Muscle layer of colon (tissue), 2 donors: ENCODE measurements around the gene ATXN2.

Source experiments
- H3K27ac ChIP-seq: one replicate; pipeline ENCODE4 v1.7.0; 2013; ENCODE audit warnings: low read depth, mild to moderate bottlenecking, low read length, moderate library complexity
- H3K27me3 ChIP-seq, 2 donors: one replicate each; pipeline ENCODE4 v1.7.0; 2013; ENCODE audit warnings: low read length in 2 of 2, mild to moderate bottlenecking in 2 of 2; ENCODE audit not compliant: insufficient read depth in 2 of 2, control insufficient read depth in 1 of 2
- H3K36me3 ChIP-seq: one replicate; pipeline ENCODE4 v1.7.0; 2013; ENCODE audit warnings: mild to moderate bottlenecking, low read length; ENCODE audit not compliant: insufficient read depth
- H3K4me1 ChIP-seq: one replicate; pipeline ENCODE4 v1.7.0; 2013; ENCODE audit warnings: mild to moderate bottlenecking, low read length; ENCODE audit not compliant: insufficient read depth
- H3K4me3 ChIP-seq, 2 donors: one replicate each; pipeline ENCODE4 v1.7.0; 2013; ENCODE audit warnings: low read length in 2 of 2, low read depth in 1 of 2, mild to moderate bottlenecking in 1 of 2, moderate library complexity in 1 of 2
- H3K9ac ChIP-seq: one replicate; pipeline ENCODE4 v1.7.0; 2013; ENCODE audit warnings: low read length
- H3K9me3 ChIP-seq: one replicate; pipeline ENCODE4 v1.7.0; 2013; ENCODE audit warnings: mild to moderate bottlenecking, low read length
- donor health status: abdominal sarcoma.
- donor health status: Adenocarcinoma of cecum.

Gene ATXN2

GRCh38 chr12:111455448-111456320 is 143.4 kb downstream of the ATXN2 start:
- no peaks in the 10 kb centered on the region for H3K9me3 ChIP-seq
- H3K4me3 ChIP-seq, result no peak overlapping the region
- no peak overlapping the region for H3K9ac ChIP-seq
- H3K36me3 ChIP-seq, result peaks cover 48% of the 10 kb centered on the region
- H3K27ac ChIP-seq, result no peak overlapping the region
- H3K27me3 ChIP-seq, result no peaks in the 10 kb centered on the region
- H3K4me1 ChIP-seq, result peaks cover 5% of the 10 kb centered on the region

DNA sequence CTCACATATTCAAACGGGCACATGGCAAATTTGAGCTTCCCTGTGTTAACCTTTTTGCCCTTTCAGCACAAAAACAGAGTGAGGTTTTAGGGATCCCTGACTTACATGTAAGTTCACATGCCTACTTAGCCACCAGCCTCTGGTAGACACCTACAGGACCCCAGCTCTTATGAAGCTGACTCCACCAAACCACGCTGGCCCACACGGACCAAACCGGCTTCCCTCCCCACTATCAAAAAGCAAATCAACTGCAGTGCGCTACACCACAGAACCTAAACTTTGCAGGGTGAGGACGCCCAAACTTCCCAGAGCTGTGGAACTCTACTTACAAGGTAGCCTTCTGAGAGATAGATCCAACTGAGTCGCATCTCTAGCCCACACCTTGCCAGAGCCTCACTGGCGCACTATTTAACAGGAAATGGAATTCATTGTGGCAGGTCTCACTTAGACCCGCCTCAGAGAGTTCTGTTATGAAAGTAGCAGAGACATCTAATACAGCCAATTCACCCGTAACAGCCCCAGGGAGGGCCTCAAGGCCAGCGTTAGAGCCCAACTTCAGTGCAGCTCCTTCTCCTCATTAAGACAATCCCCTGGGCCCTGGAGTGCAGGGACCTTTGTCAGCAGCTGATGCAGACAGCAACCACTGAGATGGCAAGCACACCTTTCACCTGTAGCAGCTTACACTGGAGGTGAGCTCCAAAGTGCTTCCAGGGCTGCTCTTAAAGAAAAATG is 144.2 kb downstream of the ATXN2 start:
- Histone ChIP-seq H3K27ac (no peak overlapping the region), H3K27me3 (no peaks in the 10 kb centered on the region), H3K9ac (no peak overlapping the region), H3K9me3 (no peaks in the 10 kb centered on the region), H3K4me1 (peaks cover 5% of the 10 kb centered on the region), H3K4me3 (no peak overlapping the region), H3K36me3 (peaks cover 55% of the 10 kb centered on the region)

DNA sequence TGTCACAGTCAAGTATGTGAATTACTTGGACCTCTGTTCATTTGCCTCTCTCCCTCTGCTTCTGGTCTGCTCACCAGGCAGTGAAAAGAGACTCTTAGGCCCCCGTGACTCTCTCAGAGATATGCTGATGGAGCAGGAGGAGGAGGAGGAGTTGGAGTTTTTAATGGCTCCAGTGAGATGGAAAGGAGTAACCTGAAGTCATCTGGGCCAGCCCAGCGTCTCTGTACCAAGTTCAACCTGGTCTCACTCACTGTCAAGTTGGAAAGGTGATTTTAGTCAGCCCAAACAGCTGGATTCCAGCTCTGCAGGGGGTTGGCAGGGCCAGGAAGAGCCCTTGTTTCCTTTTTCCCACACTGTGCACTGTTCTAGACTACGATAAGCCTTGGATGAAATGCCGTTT is 144.8 kb downstream of the ATXN2 start:
- peaks cover 59% of the 10 kb centered on the region for H3K36me3 ChIP-seq
- no peak overlapping the region for H3K9ac ChIP-seq
- no peak overlapping the region for H3K27ac ChIP-seq
- peaks cover 5% of the 10 kb centered on the region for H3K4me1 ChIP-seq
- H3K27me3 ChIP-seq, result no peaks in the 10 kb centered on the region
- no peak overlapping the region for H3K4me3 ChIP-seq
- H3K9me3 ChIP-seq, result no peaks in the 10 kb centered on the region

GRCh38 chr12:111453071-111453989 is 145.8 kb downstream of the ATXN2 start:
- no peaks in the 10 kb centered on the region for H3K9me3 ChIP-seq
- no peak overlapping the region for H3K27ac ChIP-seq
- H3K9ac ChIP-seq, result no peak overlapping the region
- H3K4me1 ChIP-seq, result no peaks in the 10 kb centered on the region
- H3K4me3 ChIP-seq, result no peak overlapping the region
- peaks cover 64% of the 10 kb centered on the region for H3K36me3 ChIP-seq
- H3K27me3 ChIP-seq, result no peaks in the 10 kb centered on the region

DNA sequence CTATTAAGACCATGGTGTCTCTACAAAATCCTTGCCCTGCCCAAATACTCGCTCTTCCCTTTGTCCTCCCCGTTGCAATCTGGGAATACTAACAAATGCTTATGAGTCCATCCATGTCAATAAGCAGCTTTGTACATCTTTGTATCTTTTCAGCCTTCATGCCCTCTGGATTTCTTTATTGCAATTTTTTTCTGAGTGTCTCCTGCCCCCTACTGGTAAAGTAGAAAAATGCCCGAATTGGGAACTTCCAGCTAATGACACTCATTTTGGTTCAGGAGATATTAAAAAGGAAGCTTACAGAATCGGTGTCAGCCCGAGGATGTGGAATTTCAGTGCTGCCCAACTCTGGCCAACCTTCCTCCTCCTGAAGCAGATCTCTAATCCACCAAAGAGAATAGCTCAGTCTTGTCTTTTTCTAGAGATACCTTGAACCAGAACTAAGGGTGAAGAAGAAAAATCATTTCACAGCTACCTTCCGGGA is 147.4 kb downstream of the ATXN2 start:
- Histone ChIP-seq H3K36me3 (peaks cover 66% of the 10 kb centered on the region), H3K27ac (no peak overlapping the region), H3K4me3 (no peak overlapping the region), H3K4me1 (peaks cover 3% of the 10 kb centered on the region), H3K27me3 (no peaks in the 10 kb centered on the region), H3K9me3 (no peaks in the 10 kb centered on the region), H3K9ac (no peak overlapping the region)

DNA sequence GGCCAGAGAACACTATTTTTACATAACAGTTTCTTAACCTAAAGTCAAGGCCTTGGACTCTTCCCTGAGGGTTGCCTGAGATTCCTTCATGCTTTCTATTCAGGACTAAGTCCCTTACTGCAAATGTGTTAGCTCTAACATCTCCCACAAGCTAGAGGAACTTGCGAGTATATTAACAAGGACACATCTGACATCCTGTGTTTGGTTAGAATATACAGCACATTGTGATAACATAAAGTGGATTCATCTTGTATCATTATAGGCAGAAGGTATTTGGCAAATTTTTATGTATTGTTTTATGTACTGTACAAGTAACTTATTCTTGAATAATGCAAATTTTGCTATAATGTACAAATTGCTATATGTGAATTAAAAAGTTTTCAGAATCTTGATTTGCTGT is 147.9 kb downstream of the ATXN2 start:
- Histone ChIP-seq H3K4me3 (no peak overlapping the region), H3K4me1 (peaks cover 8% of the 10 kb centered on the region), H3K9me3 (no peaks in the 10 kb centered on the region), H3K9ac (no peak overlapping the region), H3K27ac (no peak overlapping the region), H3K36me3 (peaks cover 67% of the 10 kb centered on the region), H3K27me3 (no peaks in the 10 kb centered on the region)

- H3K4me1 ChIP-seq, result peaks cover 13% of the 10 kb centered on the region
- no peaks in the 10 kb centered on the region for H3K27me3 ChIP-seq
- H3K4me3 ChIP-seq, result no peak overlapping the region
- no peak overlapping the region for H3K27ac ChIP-seq
- peaks cover 67% of the 10 kb centered on the region for H3K36me3 ChIP-seq
- H3K9ac ChIP-seq, result no peak overlapping the region
- no peaks in the 10 kb centered on the region for H3K9me3 ChIP-seq
Measured at GRCh38 chr12:111450676-111451075, 148.4 kb downstream of the ATXN2 start.

GRCh38 chr12:111448846-111449790 is 150.0 kb downstream of the ATXN2 start:
- H3K27me3 ChIP-seq, result no peaks in the 10 kb centered on the region
- H3K4me1 ChIP-seq, result peaks cover 29% of the 10 kb centered on the region
- no peaks in the 10 kb centered on the region for H3K9me3 ChIP-seq
- no peak overlapping the region for H3K9ac ChIP-seq
- no peak overlapping the region for H3K4me3 ChIP-seq
- H3K27ac ChIP-seq, result peak overlapping the region; percentile 10
- peaks cover 66% of the 10 kb centered on the region for H3K36me3 ChIP-seq

- Histone ChIP-seq H3K27me3 (no peaks in the 10 kb centered on the region), H3K9me3 (no peaks in the 10 kb centered on the region), H3K27ac (no peak overlapping the region), H3K9ac (no peak overlapping the region), H3K4me1 (peaks cover 32% of the 10 kb centered on the region), H3K36me3 (peaks cover 62% of the 10 kb centered on the region), H3K4me3 (no peak overlapping the region)
Measured at GRCh38 chr12:111448266-111448830, 150.8 kb downstream of the ATXN2 start.

GRCh38 chr12:111447571-111448265 is 151.4 kb downstream of the ATXN2 start:
- H3K4me3 ChIP-seq, result no peak overlapping the region
- no peak overlapping the region for H3K27ac ChIP-seq
- no peaks in the 10 kb centered on the region for H3K27me3 ChIP-seq
- no peak overlapping the region for H3K9ac ChIP-seq
- H3K9me3 ChIP-seq, result no peaks in the 10 kb centered on the region
- peaks cover 64% of the 10 kb centered on the region for H3K36me3 ChIP-seq
- peaks cover 36% of the 10 kb centered on the region for H3K4me1 ChIP-seq
